ENCODE measurements around the gene ESRRB. TPM values are rescaled to one million over a fixed set of nuclear protein-coding genes. Genes with fewer than 3 reads are reported as not detected.

The ESRRB gene
- total RNA-seq, 1 donor from 2014 or later = 0.17 TPM

- DNase-seq (ENCODE audit: low read depth) = no peak
- no peak for TF ChIP-seq CTCF (conservative IDR thresholded peaks at IDR 0.05; ENCODE audit: low read depth, low read length)
- H3K4me3 ChIP-seq (ENCODE audit: low read depth, low read length) = no peak overlapping the region
These were observed 81.9 kb downstream of the ESRRB start for GRCh38 chr14:76457841-76458240.

- no peak overlapping the region for H3K4me3 ChIP-seq (ENCODE audit: low read depth, low read length)
- DNase-seq (ENCODE audit: low read depth) = no peak
- TF ChIP-seq CTCF (conservative IDR thresholded peaks at IDR 0.05; ENCODE audit: low read depth, low read length) = no peak
These were observed 85.9 kb downstream of the ESRRB start for GRCh38 chr14:76461886-76462285.

GRCh38 chr14:76462330-76462729 lies 86.4 kb downstream of the ESRRB start:
- DNase-seq (ENCODE audit: low read depth) = no peak
- no peak for TF ChIP-seq CTCF (conservative IDR thresholded peaks at IDR 0.05; ENCODE audit: low read depth, low read length)
- no peak overlapping the region for H3K4me3 ChIP-seq (ENCODE audit: low read depth, low read length)

DNA sequence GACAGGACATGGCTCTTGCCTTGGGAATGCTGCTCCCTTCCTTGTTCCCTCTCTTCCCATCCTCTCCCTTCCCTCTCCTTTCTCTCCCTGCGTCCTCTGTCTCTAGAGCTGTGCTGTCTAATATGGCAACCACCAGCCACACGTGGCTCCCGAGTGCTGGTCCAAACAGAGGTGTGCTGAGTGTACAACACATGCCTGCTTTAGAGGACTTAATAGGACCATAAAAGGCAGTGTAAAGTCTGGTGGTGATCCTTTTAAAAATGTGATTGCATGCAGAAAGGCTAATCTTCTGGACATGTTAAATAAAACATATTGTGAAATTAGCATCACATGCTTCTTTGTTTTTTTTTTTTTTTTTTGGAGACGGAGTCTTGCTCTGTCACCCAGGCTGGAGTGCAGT lies 87.2 kb downstream of the ESRRB start:
- TF ChIP-seq CTCF (conservative IDR thresholded peaks at IDR 0.05; ENCODE audit: low read depth, low read length) = no peak
- no peak overlapping the region for H3K4me3 ChIP-seq (ENCODE audit: low read depth, low read length)
- no peak for DNase-seq (ENCODE audit: low read depth)

DNA sequence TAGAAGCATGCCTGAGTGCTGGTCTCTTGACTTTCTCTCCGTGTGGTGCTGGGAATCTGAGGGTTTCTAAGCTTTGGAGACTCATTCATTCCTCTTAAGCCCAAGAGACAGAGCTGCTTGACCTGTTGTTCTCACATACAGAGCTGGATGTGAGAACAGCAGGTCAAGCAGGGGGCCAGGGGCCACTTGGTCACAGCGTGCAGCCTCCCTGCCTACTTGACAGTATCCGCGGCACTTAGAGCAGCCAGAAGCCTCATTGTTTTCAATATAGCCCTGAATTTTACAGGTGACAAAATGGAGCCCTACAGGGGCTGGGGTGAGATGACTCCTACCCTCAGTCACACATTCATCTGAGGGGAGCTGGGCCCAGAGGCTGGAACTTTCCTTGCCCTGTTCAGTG lies 88.9 kb downstream of the ESRRB start:
- H3K4me3 ChIP-seq (ENCODE audit: low read depth, low read length) = no peak overlapping the region
- DNase-seq (ENCODE audit: low read depth) = no peak
- TF ChIP-seq CTCF (conservative IDR thresholded peaks at IDR 0.05; ENCODE audit: low read depth, low read length) = no peak

- no peak for TF ChIP-seq CTCF (conservative IDR thresholded peaks at IDR 0.05; ENCODE audit: low read depth, low read length)
- DNase-seq (ENCODE audit: low read depth) = no peak
- no peak overlapping the region for H3K4me3 ChIP-seq (ENCODE audit: low read depth, low read length)
These were observed 89.7 kb downstream of the ESRRB start for GRCh38 chr14:76465664-76466063.

- TF ChIP-seq CTCF (conservative IDR thresholded peaks at IDR 0.05; ENCODE audit: low read depth, low read length) = no peak
- H3K4me3 ChIP-seq (ENCODE audit: low read depth, low read length) = no peak overlapping the region
- no peak for DNase-seq (ENCODE audit: low read depth)
These were observed 91.8 kb downstream of the ESRRB start for GRCh38 chr14:76467711-76468155.
